GM23338 (cell line): Measurements from ENCODE around the gene PPM1J. TPM values are rescaled to one million over a fixed set of nuclear protein-coding genes. Genes with fewer than 3 reads are reported as not detected.
A peak's percentile ranks its signal among the peaks of the same experiment; 100 is the strongest.

Source experiments
- ATAC-seq: fragments of 200-7000 bp; cut with Tn5 transposase; 3 replicates; pipeline ENCODE4 v1.9.1; 2020
- DNase-seq: peaks from one replicate; pipeline ENCODE4 v3.0.0-alpha.2; 2015; ENCODE audit warnings: low spot score
- H2AFZ ChIP-seq: fragments of 200-600 bp; sonication (generic); 2 replicates; pipeline ENCODE4 v1.8.0; 2016; ENCODE audit warnings: antibody characterized with exemption, mild to moderate bottlenecking, moderate library complexity
- H3F3A ChIP-seq: fragments of 200-600 bp; sonication (generic); replicated peaks from 2 replicates; pipeline ENCODE4 v1.8.0; 2017; ENCODE audit warnings: antibody characterized with exemption, mixed run types, low read depth
- H3K27ac ChIP-seq: fragments of 200-600 bp; sonication (generic); 2 replicates; pipeline ENCODE4 v1.6.1; 2016; ENCODE audit warnings: low read depth
- H3K27me3 ChIP-seq: fragments of 200-600 bp; sonication (generic); 2 replicates; pipeline ENCODE4 v1.8.0; 2016; ENCODE audit warnings: mild to moderate bottlenecking, mixed run types, moderate library complexity; ENCODE audit not compliant: insufficient read depth
- H3K36me3 ChIP-seq: fragments of 200-600 bp; sonication (generic); 2 replicates; pipeline ENCODE4 v1.8.0; 2016; ENCODE audit warnings: mild to moderate bottlenecking; ENCODE audit not compliant: insufficient read depth
- H3K4me1 ChIP-seq: fragments of 200-600 bp; sonication (generic); 2 replicates; pipeline ENCODE4 v1.8.0; 2016; ENCODE audit warnings: mild to moderate bottlenecking, moderate library complexity; ENCODE audit not compliant: insufficient read depth
- H3K4me2 ChIP-seq: fragments of 200-600 bp; sonication (generic); 2 replicates; pipeline ENCODE4 v1.7.1; 2017; ENCODE audit warnings: mixed run types
- H3K4me3 ChIP-seq: fragments of 200-600 bp; sonication (generic); 2 replicates; pipeline ENCODE4 v1.6.1; 2016; ENCODE audit warnings: mixed run types
- H3K79me2 ChIP-seq: fragments of 200-600 bp; sonication (generic); replicated peaks from 2 replicates; pipeline ENCODE4 v1.8.0; 2017; ENCODE audit warnings: mild to moderate bottlenecking; ENCODE audit not compliant: insufficient read depth
- H3K9me2 ChIP-seq: fragments of 200-600 bp; sonication (generic); 2 replicates; pipeline ENCODE4 v1.8.0; 2017; ENCODE audit not compliant: insufficient read depth
- H4K20me1 ChIP-seq: fragments of 200-600 bp; sonication (generic); replicated peaks from 2 replicates; pipeline ENCODE4 v1.8.0; 2017; ENCODE audit warnings: mild to moderate bottlenecking; ENCODE audit not compliant: insufficient read depth
- H3K27ac Mint-ChIP-seq: 2 replicates; pipeline ENCODE4 v1.8.0; 2020; ENCODE audit warnings: inconsistent platforms, mild to moderate bottlenecking, moderate library complexity, mixed read lengths
- H3K27me3 Mint-ChIP-seq: 3 replicates; pipeline ENCODE4 v1.8.0; 2022; ENCODE audit warnings: low read depth, mild to moderate bottlenecking, moderate library complexity, mixed read lengths, inconsistent platforms; ENCODE audit not compliant: insufficient read depth, poor library complexity
- H3K36me3 Mint-ChIP-seq: 3 replicates; pipeline ENCODE4 v1.8.0; 2021; ENCODE audit warnings: low read depth, mild to moderate bottlenecking, inconsistent platforms, moderate library complexity, mixed read lengths
- H3K4me1 Mint-ChIP-seq: 3 replicates; pipeline ENCODE4 v1.8.0; 2020; ENCODE audit warnings: mild to moderate bottlenecking, inconsistent platforms, mixed read lengths
- H3K4me3 Mint-ChIP-seq: 3 replicates; pipeline ENCODE4 v1.8.0; 2021; ENCODE audit warnings: moderate library complexity, mild to moderate bottlenecking, inconsistent platforms, mixed read lengths
- H3K9me3 Mint-ChIP-seq: 3 replicates; pipeline ENCODE4 v1.8.0; 2020; ENCODE audit warnings: moderate library complexity, mild to moderate bottlenecking, inconsistent platforms, mixed read lengths
- CREB1 ChIP-seq: fragments of 250-450 bp; sonication (Bioruptor Pico); IDR thresholded peaks from 2 replicates; pipeline ENCODE4 v1.5.0; 2020; ENCODE audit warnings: low read depth, mild to moderate bottlenecking, moderate library complexity
- CTCF ChIP-seq, 2 experiments: fragments of 200-600 bp in 1 of 2; sonication (generic) in 1 of 2; conservative IDR thresholded peaks; 2 replicates each; pipeline versions ENCODE4 v1.5.1 to v1.6.1; 2016 to 2017; ENCODE audit warnings: antibody characterized with exemption in 2 of 2, low read depth in 2 of 2, mild to moderate bottlenecking in 2 of 2, moderate library complexity in 1 of 2
- EZH2 ChIP-seq: fragments of 200-600 bp; sonication (generic); IDR thresholded peaks from one replicate; pipeline ENCODE4 v1.8.0; 2017; ENCODE audit warnings: antibody characterized with exemption, mild to moderate bottlenecking, low read depth; ENCODE audit not compliant: unreplicated experiment
- NANOG ChIP-seq: IDR thresholded peaks from 2 replicates; pipeline ENCODE4 v1.6.1; 2016; ENCODE audit warnings: antibody characterized with exemption, borderline replicate concordance
- POLR2AphosphoS5 ChIP-seq: IDR thresholded peaks from 2 replicates; pipeline ENCODE4 v1.6.1; 2016; ENCODE audit warnings: antibody characterized with exemption, low read depth
- ZNF114 ChIP-seq: fragments of 250-450 bp; sonication (Bioruptor Pico); IDR thresholded peaks from 2 replicates; pipeline ENCODE4 v1.5.0; 2020; ENCODE audit warnings: mild to moderate bottlenecking, moderate library complexity
- ZNF331 ChIP-seq: fragments of 250-450 bp; sonication (Bioruptor Pico); IDR thresholded peaks from 2 replicates; pipeline ENCODE4 v1.5.0; 2020; ENCODE audit warnings: low read depth, mild to moderate bottlenecking, moderate library complexity
- polyA plus RNA-seq: library from polyadenylated mRNA; unstranded; fragments of >200 nt; fragmentation: Nextera tagmentation; extraction: Ambion mirVana; gene quantifications from 2 replicates; pipeline ENCODE4 v1.2.1, GENCODE V29; 2016
- total RNA-seq: library from RNA; depleted of rRNA; stranded (reverse); fragments of >200 nt; shearing (Covaris generic); gene quantifications from 2 replicates; pipeline ENCODE4 v1.2.3, GENCODE V29; 2014

The PPM1J gene
- total and polyA plus RNA-seq, 2 experiments from 2014 or later: 19.0 to 22.4 TPM

GRCh38 chr1:112674986-112675727, 40.0 kb downstream of the PPM1J start:
- Mint-ChIP-seq H3K36me3 (peaks cover 24% of the 10 kb centered on the region; the same call in 2 of the 3 replicates), H3K4me3 (peak overlapping the region; percentile 90), H3K4me1 (peaks cover 56% of the 10 kb centered on the region), H3K27me3 (peaks cover 18% of the 10 kb centered on the region), H3K27ac (0 out of 2 replicates have a peak overlapping the region, but pooled peaks have one; percentile 56), H3K9me3 (no peaks in the 10 kb centered on the region; the same call in 2 of the 3 replicates)
- H3K79me2 ChIP-seq: peaks cover 42% of the 10 kb centered on the region
- peaks cover 12% of the 10 kb centered on the region for H3K27me3 ChIP-seq
- peaks cover 12% of the 10 kb centered on the region; the same call in 1 of the 2 replicates for H4K20me1 ChIP-seq
- peak overlapping the region; percentile 40 for H2AFZ ChIP-seq
- H3K4me1 ChIP-seq: peaks cover 48% of the 10 kb centered on the region
- H3K27ac ChIP-seq: peak overlapping the region; percentile 90; the same call in 1 of the 2 replicates
- DNase-seq: peak; percentile 82
- TF ChIP-seq EZH2 (no peak), ZNF331 (no peak), CREB1 (CRISPR knock-in tag) (peak; percentile 33; the same call in 1 of the 2 replicates), ZNF114 (no peak), NANOG (no peak)
- H3K4me3 ChIP-seq: peak overlapping the region; percentile 71
- H3K9me2 ChIP-seq: no peaks in the 10 kb centered on the region
- 0 out of 2 replicates have a peak, but pooled peaks cover 4% of the 10 kb centered on the region for H3F3A ChIP-seq
- H3K36me3 ChIP-seq: no peaks in the 10 kb centered on the region
- peak; percentile 66 for ATAC-seq
- H3K4me2 ChIP-seq: peak overlapping the region; percentile 83

GRCh38 chr1:112674440-112674985, 40.6 kb downstream of the PPM1J start, which contains the start of gene MOV10:
Gene MOV10, plus strand, starts transcription at chr1:112674659. Its CDS starts 254 bp downstream, at chr1:112674913.
- H3K4me2 ChIP-seq: peak within 1 kb of the TSS; percentile 83
- H3K9me2 ChIP-seq: no peaks in the 10 kb centered on the region
- peak within 1 kb of the TSS; percentile 90 for H3K4me3 Mint-ChIP-seq
- peaks cover 49% of the 10 kb centered on the region for H3K4me1 ChIP-seq
- peak within 1 kb of the TSS; percentile 40 for H2AFZ ChIP-seq
- peak; percentile 89 for DNase-seq
- peak within 1 kb of the TSS; percentile 83 for H3K27ac Mint-ChIP-seq
- peaks cover 6% of the 10 kb centered on the region; the same call in 1 of the 2 replicates for H4K20me1 ChIP-seq
- H3K79me2 ChIP-seq: peaks cover 36% of the 10 kb centered on the region
- no peaks in the 10 kb centered on the region; the same call in 1 of the 2 replicates for H3K36me3 ChIP-seq
- peaks cover 62% of the 10 kb centered on the region for H3K4me1 Mint-ChIP-seq
- peaks cover 18% of the 10 kb centered on the region for H3K27me3 Mint-ChIP-seq
- TF ChIP-seq CTCF (conservative IDR thresholded peaks at IDR 0.05; ENCODE audit: low read depth in 2 of 2) (no peak), POLR2AphosphoS5 (peak; percentile 70)
- H3K9me3 Mint-ChIP-seq: no peaks in the 10 kb centered on the region; the same call in 2 of the 3 replicates
- ATAC-seq: peak; percentile 80
- H3K4me3 ChIP-seq: peak within 1 kb of the TSS; percentile 71
- H3K27ac ChIP-seq: peak within 1 kb of the TSS; percentile 90
- H3F3A ChIP-seq: 0 out of 2 replicates have a peak, but pooled peaks cover 4% of the 10 kb centered on the region
- peaks cover 12% of the 10 kb centered on the region for H3K27me3 ChIP-seq
- H3K36me3 Mint-ChIP-seq: peaks cover 27% of the 10 kb centered on the region; the same call in 2 of the 3 replicates
